ENCODE results near the gene ZNHIT6.
"Not testable (repeated sequence)": the region's sequence is repeated elsewhere in the genome, so short reads cannot be mapped to it uniquely, and the experiment has no call there.

Gene ZNHIT6

GRCh38 chr1:85663382-85663781, 44.9 kb downstream of the ZNHIT6 start:
- DNase-seq: no peak

- no peak for DNase-seq
These were observed 46.5 kb downstream of the ZNHIT6 start for GRCh38 chr1:85661767-85662166.

GRCh38 chr1:85660541-85660940, 47.7 kb downstream of the ZNHIT6 start:
- DNase-seq: no peak

- no peak for DNase-seq
These were observed 49.1 kb downstream of the ZNHIT6 start for GRCh38 chr1:85659174-85659573.

- no peak for DNase-seq
These were observed 51.3 kb downstream of the ZNHIT6 start for GRCh38 chr1:85656948-85657347.

GRCh38 chr1:85656256-85656655, 52.0 kb downstream of the ZNHIT6 start:
- no peak for DNase-seq

- DNase-seq: no peak
These were observed 52.9 kb downstream of the ZNHIT6 start for GRCh38 chr1:85655315-85655714.

- no peak for DNase-seq
These were observed 54.0 kb downstream of the ZNHIT6 start for GRCh38 chr1:85654066-85654782.

GRCh38 chr1:85652327-85652726, 55.9 kb downstream of the ZNHIT6 start:
- DNase-seq: no peak

GRCh38 chr1:85650645-85651044, 57.6 kb downstream of the ZNHIT6 start:
- no peak for DNase-seq

GRCh38 chr1:85649591-85649990, 58.6 kb downstream of the ZNHIT6 start:
- DNase-seq: no peak

- not testable (repeated sequence) for DNase-seq
These were observed 66.4 kb downstream of the ZNHIT6 start for GRCh38 chr1:85641598-85642556.

- not testable (repeated sequence) for DNase-seq
These were observed 68.3 kb downstream of the ZNHIT6 start for GRCh38 chr1:85639920-85640319.

- DNase-seq: no peak
These were observed 69.8 kb downstream of the ZNHIT6 start for GRCh38 chr1:85638412-85638811.

- DNase-seq: no peak
These were observed 77.7 kb downstream of the ZNHIT6 start for GRCh38 chr1:85630493-85630892.

GRCh38 chr1:85629532-85629920, 78.7 kb downstream of the ZNHIT6 start:
- no peak for DNase-seq

GRCh38 chr1:85628791-85629531, 79.3 kb downstream of the ZNHIT6 start:
- DNase-seq: no peak

- no peak for DNase-seq
These were observed 81.4 kb downstream of the ZNHIT6 start for GRCh38 chr1:85626818-85627217.

- no peak for DNase-seq
These were observed 83.9 kb downstream of the ZNHIT6 start for GRCh38 chr1:85624361-85624760.

GRCh38 chr1:85623061-85623471, 85.2 kb downstream of the ZNHIT6 start:
- no peak for DNase-seq

GRCh38 chr1:85621430-85621829, 86.8 kb downstream of the ZNHIT6 start:
- DNase-seq: no peak

- no peak for DNase-seq
These were observed 90.6 kb downstream of the ZNHIT6 start for GRCh38 chr1:85617633-85618100.

- DNase-seq: no peak
These were observed 91.5 kb downstream of the ZNHIT6 start for GRCh38 chr1:85616736-85617135.

Data from inflammatory macrophage treated with lipopolysaccharide for 1 hour (primary cell).